ENCODE results near the gene KIF26A. TPM values are rescaled to one million over a fixed set of nuclear protein-coding genes. Genes with fewer than 3 reads are reported as not detected.

The KIF26A gene
- total and polyA plus RNA-seq, 2 experiments from 2014 or later: 3.5 to 5.0 TPM

GRCh38 chr14:104131968-104132732 is 6.2 kb upstream of the KIF26A start:
- Histone ChIP-seq H3K4me1 (ENCODE audit: insufficient read depth) (peaks cover 20% of the 10 kb centered on the region), H3K9me2 (replicated peaks; ENCODE audit: insufficient read depth) (no peaks in the 10 kb centered on the region), H4K20me1 (ENCODE audit: insufficient read depth, poor library complexity, severe bottlenecking) (no peaks in the 10 kb centered on the region), H3K36me3 (replicated peaks; ENCODE audit: insufficient read depth, low read depth) (no peaks in the 10 kb centered on the region), H3K27me3 (peaks cover 36% of the 10 kb centered on the region), H3K27ac (no peak overlapping the region), H3K4me3 (no peak overlapping the region), H2AFZ (no peak overlapping the region), H3K79me2 (no peaks in the 10 kb centered on the region), H3K4me2 (no peak overlapping the region), H3K9me3 (ENCODE audit: low read depth) (peaks cover 8% of the 10 kb centered on the region)
- DNase-seq (ENCODE audit: low spot score): no peak
- TF ChIP-seq EZH2phosphoT487 (IDR thresholded peaks at IDR 0.05; ENCODE audit: low read depth, severe bottlenecking, unreplicated experiment): no peak
- 74% methylated on average over 23 of the region's 23 CpGs for WGBS (ENCODE audit: low lambda C conversion rate, missing lambda C conversion rate)

DNA sequence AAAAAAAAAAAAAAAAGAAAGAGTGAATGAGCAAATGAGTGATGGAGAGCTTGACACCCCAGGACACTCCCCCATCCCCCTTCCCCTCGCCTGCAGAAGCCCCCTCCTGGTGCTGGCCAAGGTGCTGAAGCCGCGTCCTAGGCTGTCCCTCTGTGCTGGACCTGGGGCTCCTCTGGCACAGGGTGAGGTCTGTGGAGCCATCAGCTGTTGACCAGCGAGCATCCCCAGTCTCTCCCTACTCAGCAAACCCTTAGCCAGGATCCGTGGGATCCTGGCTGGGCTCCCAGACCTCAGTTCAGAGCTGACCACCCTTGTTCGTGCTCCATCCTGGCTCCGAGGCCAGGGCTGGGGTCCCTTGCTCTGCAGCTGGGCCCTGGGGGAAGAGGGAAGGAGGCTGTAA is 5.4 kb upstream of the KIF26A start:
- Histone ChIP-seq H3K4me3 (no peak overlapping the region), H4K20me1 (ENCODE audit: insufficient read depth, poor library complexity, severe bottlenecking) (no peaks in the 10 kb centered on the region), H3K4me1 (ENCODE audit: insufficient read depth) (peaks cover 27% of the 10 kb centered on the region), H3K4me2 (no peak overlapping the region), H3K27ac (no peak overlapping the region), H3K9me2 (replicated peaks; ENCODE audit: insufficient read depth) (no peaks in the 10 kb centered on the region), H3K36me3 (replicated peaks; ENCODE audit: insufficient read depth, low read depth) (no peaks in the 10 kb centered on the region), H3K9me3 (ENCODE audit: low read depth) (peaks cover 8% of the 10 kb centered on the region), H3K79me2 (no peaks in the 10 kb centered on the region), H2AFZ (no peak overlapping the region), H3K27me3 (peaks cover 39% of the 10 kb centered on the region)
- TF ChIP-seq EZH2 (IDR thresholded peaks at IDR 0.05; ENCODE audit: borderline replicate concordance): no peak
- TF ChIP-seq EZH2phosphoT487 (IDR thresholded peaks at IDR 0.05; ENCODE audit: low read depth, severe bottlenecking, unreplicated experiment): no peak
- TF ChIP-seq CTCF (IDR thresholded peaks at IDR 0.05; ENCODE audit: poor library complexity): no peak
- no peak for DNase-seq (ENCODE audit: low spot score)
- 47% methylated on average over 7 of the region's 7 CpGs for WGBS (ENCODE audit: low lambda C conversion rate, missing lambda C conversion rate)

DNA sequence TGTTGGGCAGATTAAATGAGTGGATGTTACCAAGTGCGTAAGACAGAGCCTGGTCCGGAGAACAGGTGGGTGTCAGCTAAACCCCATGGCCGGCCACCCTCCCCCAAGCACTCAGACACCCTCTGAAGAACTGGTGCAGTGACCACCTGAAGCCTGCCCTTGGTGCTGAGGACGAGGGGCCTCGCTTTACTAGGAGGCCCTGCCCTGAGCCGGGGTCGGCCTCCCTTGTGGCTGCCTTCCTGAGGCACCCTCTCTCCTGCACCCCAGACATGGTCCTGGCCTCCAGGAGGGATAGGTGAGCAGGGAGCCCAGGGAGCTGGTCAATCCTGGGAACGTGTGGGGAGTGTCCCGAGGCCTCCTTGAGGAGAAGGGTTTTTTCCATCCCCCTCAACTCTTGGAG is 4.9 kb upstream of the KIF26A start:
- Histone ChIP-seq H3K9me2 (replicated peaks; ENCODE audit: insufficient read depth) (no peaks in the 10 kb centered on the region), H3K36me3 (replicated peaks; ENCODE audit: insufficient read depth, low read depth) (no peaks in the 10 kb centered on the region), H3K4me1 (ENCODE audit: insufficient read depth) (peaks cover 30% of the 10 kb centered on the region), H3K4me2 (no peak overlapping the region), H3K27ac (no peak overlapping the region), H3K9me3 (ENCODE audit: low read depth) (peaks cover 8% of the 10 kb centered on the region), H4K20me1 (ENCODE audit: insufficient read depth, poor library complexity, severe bottlenecking) (no peaks in the 10 kb centered on the region), H3K27me3 (peaks cover 39% of the 10 kb centered on the region), H2AFZ (no peak overlapping the region), H3K79me2 (no peaks in the 10 kb centered on the region), H3K4me3 (no peak overlapping the region)
- WGBS (ENCODE audit: low lambda C conversion rate, missing lambda C conversion rate): 90% methylated on average over 9 of the region's 9 CpGs
- no peak for DNase-seq (ENCODE audit: low spot score)
- TF ChIP-seq EZH2phosphoT487 (IDR thresholded peaks at IDR 0.05; ENCODE audit: low read depth, severe bottlenecking, unreplicated experiment) (no peak), EZH2 (IDR thresholded peaks at IDR 0.05; ENCODE audit: borderline replicate concordance) (no peak)

GRCh38 chr14:104134061-104134965 is 4.1 kb upstream of the KIF26A start:
- no peaks in the 10 kb centered on the region for H3K9me2 ChIP-seq (replicated peaks; ENCODE audit: insufficient read depth)
- peaks cover 40% of the 10 kb centered on the region for H3K27me3 ChIP-seq
- peaks cover 32% of the 10 kb centered on the region for H3K4me1 ChIP-seq (ENCODE audit: insufficient read depth)
- H3K27ac ChIP-seq: no peak overlapping the region
- no peaks in the 10 kb centered on the region for H3K79me2 ChIP-seq
- DNase-seq (ENCODE audit: low spot score): no peak
- 67% methylated on average over 26 of the region's 31 CpGs for WGBS (ENCODE audit: low lambda C conversion rate, missing lambda C conversion rate)
- H4K20me1 ChIP-seq (ENCODE audit: insufficient read depth, poor library complexity, severe bottlenecking): no peaks in the 10 kb centered on the region
- TF ChIP-seq EZH2 (IDR thresholded peaks at IDR 0.05; ENCODE audit: borderline replicate concordance) (no peak), CTCF (IDR thresholded peaks at IDR 0.05; ENCODE audit: poor library complexity) (no peak), EZH2phosphoT487 (IDR thresholded peaks at IDR 0.05; ENCODE audit: low read depth, severe bottlenecking, unreplicated experiment) (no peak)
- H3K9me3 ChIP-seq (ENCODE audit: low read depth): peaks cover 7% of the 10 kb centered on the region
- no peak overlapping the region for H3K4me3 ChIP-seq
- no peak overlapping the region for H3K4me2 ChIP-seq
- H2AFZ ChIP-seq: no peak overlapping the region
- no peaks in the 10 kb centered on the region for H3K36me3 ChIP-seq (replicated peaks; ENCODE audit: insufficient read depth, low read depth)

Data from hepatocyte (in vitro differentiated cells).